Transverse colon (tissue), 4 donors: ENCODE results near the gene OR4D2.

Experiments
- POLR2A ChIP-seq: fragments of 450-650 bp; IDR thresholded peaks from one replicate; pipeline ENCODE4 v1.6.1; 2016; ENCODE audit warnings: antibody characterized with exemption, mild to moderate bottlenecking, moderate library complexity
- POLR2AphosphoS5 ChIP-seq, 3 donors: sonication (generic); formaldehyde crosslinking; IDR thresholded peaks; one replicate each; pipeline ENCODE4 v1.6.1; 2016; ENCODE audit warnings: antibody characterized with exemption in 3 of 3
- TF ChIP-seq, protein P1 (sequence below), 5 experiments: fragments of 200-600 bp in 3 of 5; fragments of 450-650 bp in 2 of 5; sonication (generic) in 3 of 5; IDR thresholded peaks; 1 replicate in 2 of 5; 2 replicates in 3 of 5; pipeline ENCODE4 v1.5.1; 2016 to 2017; ENCODE audit warnings: antibody characterized with exemption in 5 of 5, inconsistent platforms in 3 of 5, mild to moderate bottlenecking in 2 of 5, moderate library complexity in 1 of 5

DNA sequence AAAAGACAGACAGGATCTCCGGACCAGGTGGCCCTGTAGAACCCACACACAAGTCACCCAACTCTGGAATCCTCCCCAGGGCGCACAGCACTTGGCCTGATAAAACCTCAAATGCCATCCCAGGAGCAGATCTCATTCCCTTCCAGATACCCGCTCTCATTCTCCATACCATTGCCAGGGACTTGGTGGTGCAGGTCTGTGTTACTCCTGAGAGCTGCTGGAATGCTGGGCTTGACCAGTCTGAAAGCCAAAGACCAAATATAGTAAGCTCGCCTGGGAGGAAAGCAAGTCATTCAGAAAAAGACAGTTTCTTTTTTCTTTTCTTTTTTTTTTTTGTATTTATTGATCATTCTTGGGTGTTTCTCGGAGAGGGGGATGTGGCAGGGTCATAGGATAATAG, 41.6 kb downstream of the OR4D2 start:
- TF ChIP-seq, protein P1, sequence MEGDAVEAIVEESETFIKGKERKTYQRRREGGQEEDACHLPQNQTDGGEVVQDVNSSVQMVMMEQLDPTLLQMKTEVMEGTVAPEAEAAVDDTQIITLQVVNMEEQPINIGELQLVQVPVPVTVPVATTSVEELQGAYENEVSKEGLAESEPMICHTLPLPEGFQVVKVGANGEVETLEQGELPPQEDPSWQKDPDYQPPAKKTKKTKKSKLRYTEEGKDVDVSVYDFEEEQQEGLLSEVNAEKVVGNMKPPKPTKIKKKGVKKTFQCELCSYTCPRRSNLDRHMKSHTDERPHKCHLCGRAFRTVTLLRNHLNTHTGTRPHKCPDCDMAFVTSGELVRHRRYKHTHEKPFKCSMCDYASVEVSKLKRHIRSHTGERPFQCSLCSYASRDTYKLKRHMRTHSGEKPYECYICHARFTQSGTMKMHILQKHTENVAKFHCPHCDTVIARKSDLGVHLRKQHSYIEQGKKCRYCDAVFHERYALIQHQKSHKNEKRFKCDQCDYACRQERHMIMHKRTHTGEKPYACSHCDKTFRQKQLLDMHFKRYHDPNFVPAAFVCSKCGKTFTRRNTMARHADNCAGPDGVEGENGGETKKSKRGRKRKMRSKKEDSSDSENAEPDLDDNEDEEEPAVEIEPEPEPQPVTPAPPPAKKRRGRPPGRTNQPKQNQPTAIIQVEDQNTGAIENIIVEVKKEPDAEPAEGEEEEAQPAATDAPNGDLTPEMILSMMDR (IDR thresholded peaks at IDR 0.05), result no peak
- no peak for TF ChIP-seq POLR2AphosphoS5 (IDR thresholded peaks at IDR 0.05)
- no peak for TF ChIP-seq POLR2A
